HepG2 (cell line): ENCODE results near the gene TMED5. TPM values are rescaled to one million over a fixed set of nuclear protein-coding genes. Genes with fewer than 3 reads are reported as not detected.

Experiments
- ATAC-seq: fragments of 200-7000 bp; cut with Tn5 transposase; 3 replicates; pipeline ENCODE4 v1.9.1; 2020; ENCODE audit warnings: mild to moderate bottlenecking, moderate library complexity
- BruUV-seq: library from RNA; stranded (reverse); fragments of 400-500 nt; replicated peaks from 2 replicates; lab custom pipeline; 2021; lab: Mats Ljungman, UMichigan
- CTCF ChIA-PET: fragments of 300-600 bp; formaldehyde crosslinking; extraction: SDS; loops from one replicate; lab custom pipeline; 2021; ENCODE audit warnings: low total read pairs, inconsistent platforms, low intra/inter-chr PET ratio; lab: Yijun Ruan, JAX
- POLR2A ChIA-PET: fragments of 350-600 bp; sonication (Branson Sonifier 250); formaldehyde crosslinking; loops from one replicate; lab custom pipeline; 2020; ENCODE audit warnings: antibody characterized with exemption, inconsistent platforms; lab: Yijun Ruan, JAX
- DNase-seq: peaks from one replicate; pipeline ENCODE4 v3.0.0-alpha.2; 2015; ENCODE audit warnings: low spot score
- FAIRE-seq: peaks from 3 replicates; lab custom pipeline; 2011; peaks lifted over from hg19 to GRCh38; lab: Jason Lieb, UNC
- H2AFZ ChIP-seq: one replicate; pipeline ENCODE4 v1.6.1; 2011; ENCODE audit warnings: low read length, inconsistent platforms
- H3K27ac ChIP-seq: fragments of 300-600 bp; 3 replicates; pipeline ENCODE4 v1.8.0; 2011; ENCODE audit warnings: mixed run types, mild to moderate bottlenecking, mixed read lengths, low read length, inconsistent platforms; ENCODE audit not compliant: insufficient read depth; ENCODE audit errors: extremely low read length
- H3K27me3 ChIP-seq, 2 experiments: fragments of 200-600 bp in 1 of 2; 2 replicates in 1 of 2; 3 replicates in 1 of 2; pipeline versions ENCODE4 v1.6.0 to v1.8.0; 2011; ENCODE audit warnings: low read length in 2 of 2, mild to moderate bottlenecking in 2 of 2, moderate library complexity in 2 of 2, inconsistent platforms in 1 of 2; ENCODE audit not compliant: insufficient read depth in 2 of 2, control insufficient read depth in 1 of 2
- H3K36me3 ChIP-seq, 2 experiments: fragments of 200-600 bp in 1 of 2; replicated peaks in 1 of 2; 2 replicates in 1 of 2; 3 replicates in 1 of 2; pipeline versions ENCODE4 v1.5.1 to v1.8.0; 2011; ENCODE audit warnings: low read length in 2 of 2, inconsistent platforms in 1 of 2; ENCODE audit not compliant: insufficient read depth in 2 of 2, control insufficient read depth in 1 of 2
- H3K4me1 ChIP-seq: 2 replicates; pipeline ENCODE4 v1.5.1; 2012; ENCODE audit warnings: low read length, inconsistent platforms; ENCODE audit not compliant: insufficient read depth
- H3K4me2 ChIP-seq: 2 replicates; pipeline ENCODE4 v1.6.0; 2011; ENCODE audit warnings: low read depth, low read length, inconsistent platforms
- H3K4me3 ChIP-seq, 3 experiments: fragments of 200-600 bp in 1 of 3; sonication (generic), shearing (Covaris generic) in 1 of 3; replicated peaks in 1 of 3; 2 replicates each; pipeline ENCODE4 v1.5.1; 2011 to 2016; ENCODE audit warnings: low read length in 3 of 3, inconsistent platforms in 2 of 3, low read depth in 2 of 3, mild to moderate bottlenecking in 2 of 3, control low read depth in 1 of 3, mixed read lengths in 1 of 3; ENCODE audit not compliant: insufficient read depth in 1 of 3
- H3K79me2 ChIP-seq: one replicate; pipeline ENCODE4 v1.6.1; 2011; ENCODE audit warnings: low read length, inconsistent platforms; ENCODE audit not compliant: insufficient read depth
- H3K9ac ChIP-seq: 2 replicates; pipeline ENCODE4 v1.6.0; 2011; ENCODE audit warnings: mild to moderate bottlenecking, low read depth, low read length, inconsistent platforms; ENCODE audit not compliant: insufficient read depth
- H3K9me3 ChIP-seq: 2 replicates; pipeline ENCODE4 v1.5.1; 2012; ENCODE audit warnings: mild to moderate bottlenecking, low read length
- H4K20me1 ChIP-seq: 2 replicates; pipeline ENCODE4 v1.6.0; 2011; ENCODE audit warnings: inconsistent platforms, mild to moderate bottlenecking, low read length, moderate library complexity; ENCODE audit not compliant: insufficient read depth
- SALL1 ChIP-seq: sonication (generic); formaldehyde crosslinking; IDR thresholded peaks from 2 replicates; pipeline ENCODE4 v1.8.0; 2022; ENCODE audit warnings: mild to moderate bottlenecking, missing genetic modification reagents
- SOX13 ChIP-seq, 3 experiments: fragments of 450-650 bp in 1 of 3; sonication (generic) in 1 of 3; formaldehyde crosslinking in 1 of 3; IDR thresholded peaks in 2 of 3; conservative IDR thresholded peaks in 1 of 3; 2 replicates each; pipeline versions ENCODE4 v1.5.0 to v1.6.1; 2016 to 2020; ENCODE audit warnings: antibody characterized with exemption in 1 of 3, mild to moderate bottlenecking in 1 of 3, missing compliant biosample characterization in 1 of 3, missing genetic modification reagents in 1 of 3, moderate library complexity in 1 of 3
- ZBTB21 ChIP-seq: sonication (generic); formaldehyde crosslinking; IDR thresholded peaks from 2 replicates; pipeline ENCODE4 v1.4.0; 2020; ENCODE audit warnings: missing genetic modification reagents
- in situ Hi-C: cut with HindIII; loops from 2 replicates; pipeline ENCODE4 v1.10.0; 2017; ENCODE audit warnings: low pct_unique_long_range_greater_than_20kb; ENCODE audit not compliant: extremely low pct_ligation_motif_present
- intact Hi-C: fragments of 100-400 bp; cut with micrococcal nuclease; formaldehyde crosslinking; loops from one replicate; pipeline ENCODE4 v1.10.0; 2022; ENCODE audit not compliant: unreplicated experiment
- polyA plus RNA-seq, 8 experiments: library from polyadenylated mRNA; depleted of rRNA in 3 of 8; stranded (reverse) in 7 of 8; unstranded in 1 of 8; fragments of >200 nt; fragmentation: Illumina TruSeq in 4 of 8; extraction: Trizol in 4 of 8; gene quantifications; 2 replicates each; pipeline versions ENCODE4 v1.2.1 to v1.2.3, GENCODE V29; 2011 to 2016; ENCODE audit warnings: low read depth in 4 of 8, missing spikeins in 1 of 8, mixed read lengths in 1 of 8; ENCODE audit not compliant: insufficient read depth in 1 of 8
- total RNA-seq, 5 experiments: library from RNA; depleted of rRNA; stranded (reverse); fragments of >200 nt; fragmentation: Illumina TruSeq; extraction: Trizol; gene quantifications; 2 replicates each; pipeline ENCODE4 v1.2.3, GENCODE V29; 2016; ENCODE audit warnings: low read depth in 1 of 5
- TF ChIP-seq, protein P1 (sequence below): sonication (generic); formaldehyde crosslinking; conservative IDR thresholded peaks from 2 replicates; pipeline ENCODE4 v1.4.0; 2020; ENCODE audit warnings: missing genetic modification reagents
- TF ChIP-seq, protein P2 (sequence below): sonication (generic); formaldehyde crosslinking; IDR thresholded peaks from 2 replicates; pipeline ENCODE4 v1.5.1; 2020; ENCODE audit warnings: missing genetic modification reagents, mild to moderate bottlenecking, borderline replicate concordance

Gene TMED5
- total and polyA plus RNA-seq, 2 of the 13 experiments (the other 11 are each of a cell fraction or from before 2014, with no cell fraction given), result 58.1 to 99.0 TPM

DNA sequence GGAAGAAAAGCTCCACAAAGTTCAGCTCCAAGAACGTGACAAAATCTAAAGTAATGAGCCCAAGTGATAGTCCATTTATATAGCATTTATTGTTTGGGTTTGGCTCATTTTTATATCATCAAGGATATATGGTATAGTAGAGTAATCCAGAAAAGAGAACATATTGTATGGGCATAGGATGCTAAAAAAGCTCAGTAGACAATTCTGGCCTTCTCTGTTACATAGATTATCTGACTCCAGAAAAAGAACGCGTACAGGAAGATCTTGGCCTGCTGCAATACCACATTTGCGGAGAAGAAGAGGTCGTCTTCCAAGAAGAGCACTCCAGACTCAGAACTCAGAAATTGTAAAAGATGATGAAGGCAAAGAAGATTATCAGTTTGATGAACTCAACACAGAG lies 43.8 kb downstream of the TMED5 start (continued):
- TF ChIP-seq, protein P1, sequence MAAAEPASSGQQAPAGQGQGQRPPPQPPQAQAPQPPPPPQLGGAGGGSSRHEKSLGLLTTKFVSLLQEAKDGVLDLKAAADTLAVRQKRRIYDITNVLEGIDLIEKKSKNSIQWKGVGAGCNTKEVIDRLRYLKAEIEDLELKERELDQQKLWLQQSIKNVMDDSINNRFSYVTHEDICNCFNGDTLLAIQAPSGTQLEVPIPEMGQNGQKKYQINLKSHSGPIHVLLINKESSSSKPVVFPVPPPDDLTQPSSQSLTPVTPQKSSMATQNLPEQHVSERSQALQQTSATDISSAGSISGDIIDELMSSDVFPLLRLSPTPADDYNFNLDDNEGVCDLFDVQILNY, result no peak
- TF ChIP-seq, protein P2, sequence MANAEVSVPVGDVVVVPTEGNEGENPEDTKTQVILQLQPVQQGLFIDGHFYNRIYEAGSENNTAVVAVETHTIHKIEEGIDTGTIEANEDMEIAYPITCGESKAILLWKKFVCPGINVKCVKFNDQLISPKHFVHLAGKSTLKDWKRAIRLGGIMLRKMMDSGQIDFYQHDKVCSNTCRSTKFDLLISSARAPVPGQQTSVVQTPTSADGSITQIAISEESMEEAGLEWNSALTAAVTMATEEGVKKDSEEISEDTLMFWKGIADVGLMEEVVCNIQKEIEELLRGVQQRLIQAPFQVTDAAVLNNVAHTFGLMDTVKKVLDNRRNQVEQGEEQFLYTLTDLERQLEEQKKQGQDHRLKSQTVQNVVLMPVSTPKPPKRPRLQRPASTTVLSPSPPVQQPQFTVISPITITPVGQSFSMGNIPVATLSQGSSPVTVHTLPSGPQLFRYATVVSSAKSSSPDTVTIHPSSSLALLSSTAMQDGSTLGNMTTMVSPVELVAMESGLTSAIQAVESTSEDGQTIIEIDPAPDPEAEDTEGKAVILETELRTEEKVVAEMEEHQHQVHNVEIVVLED (CRISPR knock-in tag), result no peak
- TF ChIP-seq SALL1 (CRISPR knock-in tag) (no peak), SOX13 (IDR thresholded peaks at IDR 0.05) (no peak), SOX13 (CRISPR knock-in tag; conservative IDR thresholded peaks at IDR 0.05 in 1 of 2, IDR thresholded peaks at IDR 0.05 in 1 of 2) (no peak)
- TF ChIP-seq, all 625 proteins: peak for 2

GRCh38 chr1:93132638-93133037 lies 47.6 kb downstream of the TMED5 start:
- ChIA-PET CTCF (no interaction called here), POLR2A (no interaction called here)
- in situ Hi-C loops, result no loop called here
- Histone ChIP-seq H3K4me1 (peaks cover 15% of the 10 kb centered on the region), H2AFZ (no peak overlapping the region), H3K79me2 (no peaks in the 10 kb centered on the region), H3K27me3 (no peaks in the 10 kb centered on the region), H4K20me1 (no peaks in the 10 kb centered on the region; the same call in 1 of the 2 replicates), H3K4me2 (no peak overlapping the region), H3K9ac (no peak overlapping the region), H3K27ac (no peak overlapping the region), H3K4me3 (no peak overlapping the region), H3K36me3 (peaks cover 12 to 50% of the 10 kb centered on the region in 2 experiments), H3K9me3 (no peaks in the 10 kb centered on the region)
- no peak for DNase-seq
- no peak for ATAC-seq
- TF ChIP-seq ZBTB21, result no peak
- intact Hi-C loops, result no loop called here
- BruUV-seq, result no TSS peak
- FAIRE-seq, result no peak
